Embryonic facial prominence (tissue), 1 donor: Measurements from ENCODE around the gene HYAL2.
A peak's percentile ranks its signal among the peaks of the same experiment; 100 is the strongest.

Experiments used
- DNase-seq: peaks from one replicate; pipeline ENCODE4 v3.0.0-alpha.2; 2016; ENCODE audit errors: extremely low spot score

HYAL2 gene

DNA sequence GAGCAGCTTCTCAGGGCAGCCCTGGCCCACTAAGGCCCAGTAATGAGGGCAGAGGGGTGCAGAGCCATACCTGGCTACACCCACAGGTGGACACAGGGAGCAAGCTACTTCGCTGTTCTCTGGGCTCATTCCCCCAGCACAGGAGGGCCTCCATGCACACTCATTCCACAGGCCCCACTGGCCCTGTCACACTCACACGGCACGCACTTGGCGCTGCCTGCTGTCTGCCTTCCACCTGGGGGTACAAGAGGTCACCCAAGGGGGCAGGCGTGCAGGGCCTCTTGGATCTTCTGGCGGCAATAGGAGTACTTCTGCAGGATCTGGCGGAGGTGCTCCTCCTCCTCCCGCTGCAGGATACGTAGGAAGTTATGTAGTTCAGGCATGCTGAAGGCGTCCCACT lies 7.8 kb upstream of the HYAL2 start:
- no peak for DNase-seq

DNA sequence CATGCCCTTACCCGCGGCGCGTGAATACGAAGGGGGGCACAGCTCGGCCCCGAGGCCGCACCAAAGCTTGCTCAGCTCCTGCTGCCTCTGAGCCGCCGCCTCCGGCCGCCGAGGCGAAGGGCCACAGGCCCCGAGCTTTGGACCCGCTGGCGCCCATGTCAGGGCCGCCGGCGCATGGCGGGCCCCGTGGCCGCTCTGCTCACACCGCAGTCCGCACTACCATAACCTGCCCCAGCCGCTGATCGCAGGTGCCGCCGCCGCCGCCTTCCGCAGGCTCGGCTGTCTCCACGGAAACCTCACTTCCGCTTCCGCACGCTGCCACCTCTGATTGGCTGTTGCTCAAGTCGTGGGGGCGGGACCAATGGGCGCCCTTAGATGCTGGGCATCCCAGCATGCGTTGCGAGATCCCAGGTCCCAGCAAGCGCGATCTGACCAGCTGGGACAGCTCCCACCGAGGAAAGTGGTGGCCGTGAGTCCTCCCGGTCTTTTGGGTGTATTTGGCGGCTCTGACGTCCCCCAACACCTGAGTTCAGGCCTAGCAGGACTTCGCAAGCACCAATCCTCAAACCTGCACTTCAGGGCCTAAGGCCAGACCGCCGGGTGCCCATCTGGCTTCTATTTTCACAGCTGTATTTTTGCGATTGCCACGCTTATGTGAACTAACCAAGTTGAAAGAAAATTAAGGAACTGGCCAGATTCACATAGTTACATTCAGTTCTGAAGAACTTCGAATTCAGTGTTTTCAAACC lies 5.6 kb upstream of the HYAL2 start, which contains the start of gene TUSC2:
Gene TUSC2, minus strand, starts transcription at position 281 of the 749 bp plus-strand sequence. Its CDS starts 124 bp downstream, at position 157.
- DNase-seq = peak; percentile 87

DNA sequence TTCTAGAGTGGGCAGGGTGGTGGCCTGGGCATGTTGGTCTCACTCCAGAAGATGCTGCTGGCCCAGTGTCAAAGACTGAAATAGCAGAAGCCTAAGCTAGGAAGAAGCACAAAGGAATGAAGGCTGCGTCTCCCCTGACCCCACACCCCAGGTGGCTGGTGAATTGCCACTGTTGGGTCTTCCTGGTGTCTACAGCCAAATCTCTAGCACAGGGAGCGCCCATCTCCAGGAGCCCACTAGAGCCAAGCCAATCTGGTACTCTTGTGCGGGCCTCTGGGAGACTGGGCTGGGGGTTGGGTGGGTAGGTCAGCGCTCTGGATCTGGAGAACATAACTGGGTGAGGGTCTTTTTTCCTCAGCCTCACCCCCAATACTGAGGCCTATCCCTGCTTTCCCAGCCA lies 4.6 kb upstream of the HYAL2 start:
- DNase-seq = no peak

DNA sequence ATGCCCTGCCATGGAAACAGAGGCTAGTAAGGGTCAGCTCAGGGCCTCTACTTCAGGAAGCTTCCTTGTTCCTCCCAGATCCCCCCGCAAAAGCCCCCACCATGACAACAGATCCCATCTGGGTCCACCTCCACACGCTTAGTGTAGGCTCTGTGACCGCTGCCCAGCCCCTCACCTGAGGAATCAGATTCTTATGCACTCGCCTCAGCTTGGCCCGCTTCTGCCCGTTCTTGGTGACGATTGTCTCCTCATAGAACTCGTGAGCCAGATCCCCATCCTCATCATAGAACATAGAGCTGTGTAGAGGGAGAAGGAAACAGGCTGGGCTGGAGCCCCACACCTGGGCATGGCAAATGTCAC lies 3.6 kb upstream of the HYAL2 start:
- DNase-seq = no peak

DNA sequence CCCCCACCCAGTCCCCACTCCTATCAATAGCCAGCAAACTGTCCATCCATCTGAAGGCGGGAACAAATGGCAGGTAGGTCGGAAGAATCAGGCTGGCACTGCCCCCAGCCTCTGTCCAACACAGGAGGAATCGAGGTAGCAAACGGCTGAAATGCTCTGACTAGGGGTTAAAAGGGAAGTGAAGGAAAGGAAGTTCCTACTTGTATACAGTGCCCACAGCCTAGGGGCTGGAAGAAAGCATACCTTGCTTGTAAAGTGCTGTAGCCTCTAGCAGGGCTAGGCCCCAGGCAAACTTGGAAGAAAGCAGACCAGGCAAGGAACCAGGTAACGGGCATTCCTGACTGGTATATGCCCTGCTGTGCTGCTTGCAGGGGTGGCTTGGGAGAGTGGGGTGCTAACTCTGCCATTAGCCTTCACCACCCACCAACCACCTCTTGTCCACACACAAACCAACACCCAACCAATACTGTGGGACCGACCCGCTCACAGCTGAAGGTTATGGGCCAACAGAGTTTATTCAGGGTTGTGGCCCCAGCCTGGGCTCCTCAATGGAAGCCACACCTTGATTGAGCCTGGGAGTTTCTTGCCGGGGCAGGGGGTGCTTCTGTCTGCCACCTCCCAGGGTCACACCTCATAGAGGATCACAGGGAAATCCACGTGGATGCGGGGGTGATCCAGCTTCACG lies 3.1 kb upstream of the HYAL2 start:
- DNase-seq = no peak

DNA sequence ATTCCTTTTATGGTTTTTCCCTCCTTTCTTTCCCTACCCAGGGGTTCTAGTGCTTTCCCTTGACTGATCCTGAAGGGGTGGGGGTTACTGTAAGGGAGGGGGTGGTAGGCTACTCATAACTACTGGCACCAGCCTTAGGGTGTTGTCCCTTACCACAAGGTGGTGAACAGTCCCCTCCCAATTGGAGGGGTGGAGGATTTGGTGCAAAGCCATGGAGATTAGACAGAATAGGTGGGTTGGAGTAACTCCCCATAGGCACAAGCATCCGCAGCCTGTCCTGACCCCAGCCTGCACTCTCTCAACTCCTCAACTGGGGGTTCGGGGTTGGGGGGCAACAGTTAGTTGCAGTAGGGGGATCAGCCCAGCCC lies 2.6 kb upstream of the HYAL2 start:
- no peak for DNase-seq

DNA sequence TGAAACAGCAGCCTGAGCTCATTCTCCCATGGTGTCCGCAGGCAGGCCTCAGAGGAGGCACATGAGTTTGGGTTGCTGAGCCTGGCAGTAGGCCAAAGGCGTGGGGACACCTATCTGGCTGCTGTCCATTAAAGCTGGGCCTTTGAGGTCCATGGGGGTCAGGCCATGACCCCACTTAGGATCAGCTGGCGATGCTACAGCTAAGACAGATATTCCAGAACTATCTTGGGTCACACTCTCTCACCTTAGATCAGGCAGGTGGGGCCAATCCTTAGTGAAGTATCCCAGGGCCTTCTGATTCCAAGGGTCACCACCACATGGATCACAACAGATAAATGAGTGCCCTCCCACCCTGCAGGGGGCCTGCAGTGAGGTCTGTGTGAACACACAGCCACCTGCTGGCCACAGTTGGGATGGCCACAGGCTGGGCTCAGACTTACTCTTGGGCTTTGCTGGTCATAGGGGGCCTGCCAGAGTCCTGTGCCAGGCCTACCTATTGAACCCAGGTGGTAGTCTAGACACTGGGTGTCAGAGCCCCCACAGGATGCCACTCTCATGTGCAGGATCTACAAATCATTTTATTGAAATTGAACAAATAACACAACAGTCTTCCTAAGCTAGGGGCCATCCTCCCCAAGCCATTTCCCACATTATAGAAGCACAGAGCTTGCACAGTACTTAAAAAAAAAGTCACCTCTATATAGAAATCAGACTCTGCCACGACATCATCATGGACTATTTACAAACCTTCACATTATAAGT lies 2.0 kb upstream of the HYAL2 start:
- DNase-seq = no peak

DNA sequence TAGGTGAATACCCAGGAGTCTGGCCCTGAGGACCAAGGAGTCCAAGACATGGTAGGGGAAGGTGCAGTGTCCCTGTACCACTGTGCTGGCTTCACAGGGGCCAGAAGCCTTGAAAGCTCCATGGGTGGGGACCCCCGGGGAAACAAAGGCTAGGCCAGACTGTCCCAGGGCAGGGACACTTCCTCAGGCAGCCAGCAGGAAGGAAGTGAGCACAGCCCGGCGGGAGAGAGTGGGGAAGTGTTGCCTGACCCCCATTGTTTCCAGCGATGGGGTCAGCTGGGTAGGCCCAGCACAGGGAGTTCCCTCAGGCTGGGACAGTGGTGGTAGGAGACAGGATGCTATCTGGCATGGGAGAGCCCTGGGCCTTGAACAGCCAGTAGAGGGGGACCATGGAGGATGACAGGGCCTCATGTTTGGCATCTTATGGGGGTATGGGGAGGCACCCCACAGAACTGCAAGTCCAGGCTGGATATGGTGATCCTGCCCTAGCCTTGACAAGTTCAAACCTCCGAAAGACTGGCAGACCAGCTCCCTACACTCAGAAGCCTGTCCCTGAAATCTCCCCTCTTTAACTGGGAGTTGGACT lies 1.2 kb upstream of the HYAL2 start:
- DNase-seq = no peak

DNA sequence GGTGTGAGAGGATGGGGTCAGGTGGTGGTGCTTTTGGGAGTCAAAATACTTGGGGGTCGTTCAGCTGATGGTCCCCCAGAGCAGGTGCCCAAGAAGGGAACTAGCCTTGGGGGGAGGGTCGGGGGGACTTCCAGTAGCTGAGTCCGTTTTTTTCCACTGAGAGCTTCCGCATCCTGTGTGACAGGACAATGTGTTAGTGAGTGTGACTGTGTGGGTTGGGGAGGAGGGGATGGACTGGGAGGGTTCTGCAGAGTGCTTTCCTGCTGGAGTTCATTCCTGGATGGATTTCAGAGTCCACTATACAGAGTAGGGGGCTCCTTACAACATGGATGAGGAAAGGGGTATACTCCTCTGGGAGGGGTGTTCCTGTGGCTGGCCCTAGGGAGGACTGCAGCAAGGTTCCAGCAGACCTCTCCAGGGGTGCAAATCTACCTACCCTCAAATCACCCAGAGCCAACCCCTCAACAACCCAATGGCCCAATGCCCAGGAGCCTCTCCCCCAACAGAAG lies 601 bp upstream of the HYAL2 start:
- DNase-seq = no peak

DNA sequence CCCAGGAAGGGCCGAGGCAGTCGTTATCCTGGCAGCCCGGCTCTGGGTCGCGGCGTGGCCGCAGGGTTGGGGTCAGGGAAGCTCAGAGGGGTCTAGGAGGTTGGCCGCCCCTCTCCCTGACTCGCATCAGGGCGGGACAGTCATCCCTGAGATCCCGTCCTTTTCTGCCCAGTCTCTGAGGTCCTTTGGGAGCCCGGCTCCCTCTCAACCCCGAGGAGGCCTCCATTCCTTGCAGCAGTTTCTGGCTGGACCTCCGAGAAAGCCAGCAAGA lies 495 bp downstream of the HYAL2 start:
- no peak for DNase-seq

DNA sequence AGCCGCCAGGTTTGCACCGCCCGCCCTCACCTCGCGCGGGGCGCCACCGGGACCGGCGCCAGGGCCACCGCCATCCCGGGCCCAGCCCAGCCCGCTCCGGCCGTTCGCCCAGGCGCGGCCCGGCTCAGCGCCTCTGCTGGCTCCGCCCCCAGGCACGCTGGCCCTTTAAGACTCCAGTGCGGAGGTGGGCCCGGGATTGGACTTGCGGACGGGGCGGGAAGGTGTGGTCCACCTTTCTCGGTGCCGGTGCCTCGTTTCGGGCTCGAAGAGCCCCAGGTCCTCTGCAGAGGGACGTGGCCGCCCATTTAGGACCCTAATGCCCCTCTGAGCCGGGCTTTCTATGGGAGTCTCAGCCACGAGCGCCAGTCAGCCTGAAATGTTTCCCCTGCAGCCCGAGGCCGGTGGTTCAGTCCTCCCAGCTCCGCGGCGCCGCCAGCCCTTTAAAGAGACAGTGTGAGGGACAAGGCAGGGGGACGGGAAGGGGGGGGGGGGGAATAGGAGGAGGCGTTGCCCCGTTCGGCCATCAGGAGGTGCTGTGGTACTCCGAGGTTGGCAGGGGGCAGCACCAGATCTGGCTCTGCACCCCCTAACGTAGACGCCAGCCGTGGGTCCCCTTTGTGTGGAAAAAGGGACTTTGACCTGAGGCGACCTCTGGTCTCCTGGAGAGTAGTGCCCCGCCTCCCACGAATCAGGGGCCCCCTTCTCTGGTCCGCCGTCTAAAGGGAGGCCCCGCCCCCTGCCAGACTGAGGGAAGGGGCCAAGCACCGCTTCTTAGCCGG lies 1.0 kb downstream of the HYAL2 start:
- peak; percentile 73 for DNase-seq

DNA sequence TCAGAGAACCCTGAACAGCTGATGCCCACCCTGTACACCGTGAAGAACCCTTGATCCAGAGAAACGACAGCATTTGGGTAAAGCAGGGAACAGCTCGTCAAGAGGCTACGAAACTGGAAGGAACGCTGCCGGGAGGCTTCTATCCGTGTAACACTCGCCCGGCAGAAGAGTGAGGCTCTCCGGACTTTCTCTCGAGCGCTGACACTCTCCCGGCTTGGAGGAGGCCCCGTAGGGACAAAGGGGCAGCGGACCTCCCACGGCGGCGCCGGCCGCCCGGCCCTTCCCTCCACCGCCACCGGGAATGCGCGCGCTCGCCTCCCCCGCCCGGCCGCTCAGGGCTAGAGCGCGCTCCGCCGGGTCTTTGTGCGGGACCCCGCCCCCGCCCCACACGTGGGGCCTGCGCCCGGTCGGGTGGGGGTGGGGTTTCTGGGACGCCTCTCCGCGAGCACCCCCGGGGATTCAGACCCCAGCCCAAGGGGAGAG lies 1.7 kb downstream of the HYAL2 start:
- DNase-seq = no peak

DNA sequence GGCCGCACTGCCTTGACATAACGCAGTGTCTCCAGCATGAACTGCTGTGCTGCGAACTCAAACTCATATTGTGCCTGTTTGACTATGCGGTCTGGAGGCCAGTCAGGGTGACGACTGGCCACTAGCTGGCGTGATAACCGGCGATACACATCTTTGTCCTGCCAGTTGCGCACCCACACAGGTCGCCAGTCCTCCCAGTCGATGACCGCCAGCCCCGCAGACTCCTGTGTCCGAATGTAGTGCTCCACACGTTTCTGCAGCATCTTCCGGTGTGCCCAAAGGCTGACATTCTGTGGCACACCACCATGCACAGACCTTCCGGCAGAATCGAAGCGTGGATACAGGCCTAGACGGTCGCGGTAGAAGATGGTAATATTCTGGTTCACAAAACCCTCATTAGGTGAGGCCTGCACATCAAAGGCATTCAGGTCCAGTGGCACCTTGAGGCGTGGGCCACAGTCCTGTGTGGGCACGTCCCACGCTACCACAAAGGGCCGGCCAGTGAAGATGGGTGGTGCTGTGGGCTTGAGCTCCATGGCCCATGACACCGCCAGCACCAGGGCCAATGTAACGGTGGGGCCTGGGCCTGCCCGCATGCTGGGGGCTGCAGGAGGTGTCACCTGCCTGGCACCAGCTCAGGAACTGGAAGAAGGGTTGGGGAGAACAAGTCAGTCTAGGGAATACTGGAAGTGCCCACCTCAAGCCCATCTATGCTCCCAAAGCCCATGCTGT lies 2.5 kb downstream of the HYAL2 start:
- DNase-seq = no peak

DNA sequence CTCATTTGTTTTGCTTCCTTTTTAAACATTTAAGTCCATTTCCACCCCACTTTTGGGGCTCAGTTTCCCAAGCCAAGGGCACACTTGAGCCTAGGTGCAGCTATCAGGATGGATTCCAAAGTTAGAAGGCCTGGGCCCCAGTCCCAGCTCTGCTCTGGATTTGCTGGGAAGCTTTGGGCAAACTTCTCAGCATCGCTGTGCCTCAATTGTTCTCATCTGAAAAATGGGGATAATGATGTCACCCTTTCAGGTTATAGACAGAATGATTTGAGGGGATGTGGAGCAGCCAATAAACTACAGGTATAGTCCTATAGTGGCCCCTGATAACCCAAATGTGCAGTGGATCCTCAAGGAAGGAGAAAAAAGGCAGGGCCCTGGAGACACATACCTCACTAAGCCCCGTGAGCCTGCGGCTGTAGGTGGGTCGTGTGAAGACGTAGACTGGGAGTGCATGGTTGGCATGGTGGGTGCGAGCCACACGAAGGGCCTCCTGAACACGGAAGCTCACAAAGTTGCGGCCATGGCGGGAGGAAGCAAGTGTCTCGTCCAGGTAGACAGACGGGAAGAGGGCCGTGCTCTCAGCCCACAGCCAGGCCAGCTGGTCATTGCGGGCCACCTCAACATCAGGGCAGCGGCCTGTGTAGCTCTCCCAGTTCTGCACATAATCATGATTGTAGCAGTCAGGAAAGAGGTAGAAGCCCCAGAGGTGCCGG lies 3.2 kb downstream of the HYAL2 start:
- DNase-seq = no peak

DNA sequence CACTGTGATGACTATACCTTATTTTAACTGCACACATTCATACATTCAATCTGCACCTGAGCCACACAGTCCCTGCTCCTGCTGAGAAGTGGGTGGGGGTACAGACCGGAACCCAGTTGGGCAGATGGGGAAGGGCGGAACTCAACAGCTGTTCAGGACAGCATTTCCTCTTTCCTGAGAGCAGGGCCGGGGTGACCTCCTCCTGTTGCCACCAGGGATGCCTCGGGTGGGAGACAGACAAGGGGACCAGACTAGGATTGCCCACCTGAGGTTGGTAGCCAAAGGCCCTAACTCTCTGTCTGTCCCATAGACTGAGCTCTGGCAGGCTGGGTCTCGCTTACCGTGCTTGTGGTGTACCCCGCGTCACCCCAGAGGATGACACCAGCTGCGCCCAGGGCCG lies 3.9 kb downstream of the HYAL2 start:
- DNase-seq = no peak

DNA sequence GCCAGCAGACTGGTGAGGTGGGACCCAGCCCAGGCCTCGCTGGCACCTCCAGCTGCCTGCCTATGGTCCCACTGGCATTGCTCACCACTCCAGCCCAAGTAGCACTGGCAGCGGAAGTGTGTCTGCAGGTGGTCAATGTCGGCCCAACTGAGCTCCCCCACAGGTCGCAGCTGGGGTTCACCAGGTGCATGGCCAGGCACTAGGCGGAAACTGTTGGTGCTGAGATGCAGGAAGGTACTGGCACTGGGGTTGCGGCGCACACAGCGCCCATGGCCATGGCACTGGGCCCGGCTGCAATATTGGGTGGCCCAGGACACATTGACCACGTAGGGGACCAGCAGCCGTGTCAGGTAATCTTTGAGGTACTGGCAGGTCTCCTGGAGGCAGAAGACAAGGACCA lies 4.4 kb downstream of the HYAL2 start:
- DNase-seq = no peak

DNA sequence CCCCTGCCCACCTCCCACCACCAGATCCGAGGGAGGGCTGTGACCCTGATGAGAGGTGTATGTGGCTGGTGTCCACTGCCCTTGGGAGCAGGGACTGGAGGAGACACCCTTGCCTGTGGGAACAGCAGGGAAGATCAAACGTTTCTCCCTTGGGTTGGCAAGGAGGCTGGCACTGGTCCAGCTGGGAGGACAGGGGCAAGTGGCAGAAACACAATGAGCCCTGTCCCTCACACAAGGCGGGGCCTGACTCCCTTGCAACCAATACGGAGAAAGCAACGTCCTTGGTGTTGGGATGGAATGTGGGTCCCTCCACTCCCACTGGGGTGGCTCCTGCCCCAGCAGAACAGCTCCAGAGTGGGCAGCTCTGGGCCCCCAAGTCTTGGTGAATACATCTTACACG lies 5.2 kb downstream of the HYAL2 start:
- no peak for DNase-seq

DNA sequence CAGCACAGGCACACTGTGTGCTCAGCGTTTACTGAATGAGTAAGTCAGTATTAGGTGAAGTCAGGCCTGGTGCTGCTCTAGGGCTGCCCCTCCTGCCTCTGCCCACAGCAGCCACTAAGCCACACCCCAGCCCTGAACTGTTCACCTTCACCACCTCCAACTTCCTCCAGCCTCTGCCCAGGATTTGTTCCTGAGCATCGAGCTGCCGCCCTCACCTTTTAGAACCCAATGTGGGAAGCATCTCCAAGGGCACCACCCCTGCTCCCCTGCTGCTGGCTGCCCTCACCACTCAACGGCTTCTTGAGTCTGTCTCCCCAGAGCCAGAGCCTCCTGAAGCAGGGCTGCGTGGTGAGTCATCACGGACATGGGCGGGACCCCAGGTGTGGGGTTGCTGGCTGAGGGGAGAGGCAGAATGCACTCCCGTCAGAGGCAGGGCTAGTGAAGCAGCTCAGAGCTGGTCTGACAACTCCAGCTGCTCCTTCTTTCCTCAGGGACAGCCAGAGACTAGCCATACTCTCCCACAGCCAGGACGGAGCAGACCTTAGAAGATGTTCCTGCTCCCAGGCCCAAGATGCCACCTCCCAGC lies 5.8 kb downstream of the HYAL2 start:
- no peak for DNase-seq

DNA sequence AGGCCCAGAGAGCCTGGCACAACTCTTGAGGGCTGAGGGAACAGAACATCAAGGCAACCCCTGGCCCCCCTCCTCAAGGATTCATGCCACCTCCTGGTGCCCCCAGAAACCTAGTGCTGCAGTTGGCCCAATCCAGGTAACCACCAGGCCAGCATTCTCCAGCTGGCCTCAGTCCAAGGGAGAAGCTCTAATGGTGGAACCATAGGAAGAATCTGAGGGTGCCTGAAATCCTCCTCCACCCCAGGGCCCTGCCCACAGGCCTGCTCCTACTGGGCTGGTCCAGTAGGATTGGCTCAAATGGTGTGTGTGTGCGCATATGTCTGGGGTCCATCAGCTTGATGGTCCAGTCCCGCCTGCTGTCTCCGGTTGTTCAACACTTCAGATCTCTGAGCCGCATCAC lies 7.7 kb downstream of the HYAL2 start:
- no peak for DNase-seq

DNA sequence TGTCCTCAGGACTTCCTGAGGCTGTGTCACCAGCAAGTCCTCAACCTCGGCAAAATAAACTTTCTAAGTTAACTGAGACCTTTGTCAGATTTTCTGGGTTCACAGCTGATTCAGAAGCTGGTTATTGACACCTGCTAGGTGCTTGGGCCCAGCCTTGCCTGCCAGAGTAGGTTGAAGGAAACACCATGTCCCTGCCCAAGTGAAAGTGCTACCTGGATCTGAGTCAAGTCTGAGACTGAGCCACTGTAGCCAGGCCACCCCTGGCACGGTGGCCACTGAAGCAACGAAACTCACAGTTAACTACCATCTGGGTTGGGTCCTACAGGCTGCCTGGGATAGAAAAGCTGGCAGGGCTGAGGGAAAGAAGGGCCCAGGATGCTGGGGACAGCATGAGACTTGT lies 8.2 kb downstream of the HYAL2 start:
- DNase-seq = no peak
